Activated B cell treated with CpG ODN at 0.5 μM for 24 hours (primary cell): Measurements from ENCODE around the gene ETFB. TPM values are rescaled to one million over a fixed set of nuclear protein-coding genes. Genes with fewer than 3 reads are reported as not detected.

ENCODE experiments used
- ATAC-seq: fragments of 200-7000 bp; cut with Tn5 transposase; one replicate; pipeline ENCODE4 v1.10.0; 2021; ENCODE audit warnings: low read depth, mild to moderate bottlenecking, moderate library complexity
- CTCF ChIA-PET: fragments of 350-600 bp; sonication (Branson Sonifier 250); formaldehyde crosslinking; loops from one replicate; lab custom pipeline; 2021; ENCODE audit warnings: antibody characterized with exemption; lab: Charles Lee
- POLR2A ChIA-PET: fragments of 350-600 bp; sonication (Branson Sonifier 250); formaldehyde crosslinking; loops from one replicate; lab custom pipeline; 2021; ENCODE audit warnings: antibody characterized with exemption; lab: Charles Lee
- DNase-seq: peaks from one replicate; pipeline ENCODE4 v3.0.0; 2022
- H3K27ac Mint-ChIP-seq: one replicate; pipeline ENCODE4 v1.8.0; 2020; ENCODE audit warnings: mixed read lengths
- H3K27me3 Mint-ChIP-seq: one replicate; pipeline ENCODE4 v1.8.0; 2021; ENCODE audit warnings: mixed read lengths
- H3K36me3 Mint-ChIP-seq: one replicate; pipeline ENCODE4 v1.8.0; 2021; ENCODE audit warnings: low read depth, mixed read lengths
- H3K4me1 Mint-ChIP-seq: one replicate; pipeline ENCODE4 v1.8.0; 2021; ENCODE audit warnings: mixed read lengths
- H3K4me3 Mint-ChIP-seq: one replicate; pipeline ENCODE4 v1.8.0; 2020; ENCODE audit warnings: mild to moderate bottlenecking, mixed read lengths
- H3K9me3 Mint-ChIP-seq: one replicate; pipeline ENCODE4 v1.8.0; 2020; ENCODE audit warnings: mixed read lengths
- intact Hi-C: fragments of 100-400 bp; cut with micrococcal nuclease; formaldehyde crosslinking; loops from one replicate; pipeline ENCODE4 v1.15.1; 2024
- total RNA-seq: library from RNA; stranded (reverse); gene quantifications from 2 replicates; pipeline ENCODE4 v1.2.3, GENCODE V29; 2022
- TF ChIP-seq, protein P1 (sequence below): fragments of 200-600 bp; IDR thresholded peaks from one replicate; pipeline ENCODE4 v1.8.0; 2022; ENCODE audit warnings: antibody characterized with exemption, mild to moderate bottlenecking

The ETFB gene
- total RNA-seq, 1 donor from 2014 or later = 43.8 TPM

DNA sequence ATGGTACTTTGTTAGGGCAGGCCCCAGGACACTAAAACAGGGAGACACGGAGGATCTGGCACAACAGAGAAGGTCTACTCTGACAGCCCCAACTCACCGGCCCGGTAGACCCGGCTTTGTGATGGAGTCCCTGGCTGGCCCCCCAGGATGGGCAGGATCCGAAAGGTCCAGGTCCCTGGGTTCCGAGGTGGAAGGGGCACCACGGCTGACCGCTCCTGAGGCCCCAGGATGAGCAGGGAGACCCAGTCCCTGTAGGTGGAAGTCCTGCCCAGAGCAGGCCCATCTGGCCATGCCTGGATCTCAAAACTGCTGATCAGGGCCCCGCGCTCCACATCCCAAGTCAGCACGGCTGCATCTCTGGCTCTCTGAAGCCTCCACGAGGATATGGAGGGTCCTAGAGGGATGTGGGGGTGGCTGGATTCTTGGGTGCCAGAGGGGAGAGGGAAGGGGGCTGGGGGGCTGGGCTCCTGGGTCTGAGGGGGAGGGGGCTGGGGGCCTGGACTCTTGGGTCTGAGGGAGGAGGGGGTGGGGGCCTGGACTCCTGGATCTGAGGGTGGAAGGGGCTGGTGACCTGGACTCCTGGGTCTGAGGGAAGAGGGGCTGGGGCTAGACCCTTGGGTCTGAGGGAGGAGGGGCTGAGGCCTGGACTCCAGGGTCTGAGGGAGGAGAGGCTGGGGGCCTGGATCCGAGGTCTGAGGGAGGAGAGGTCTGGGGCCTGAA, 28.9 kb downstream of the ETFB start:
- Mint-ChIP-seq H3K27ac (no peak overlapping the region), H3K4me1 (peaks cover 22% of the 10 kb centered on the region), H3K36me3 (no peaks in the 10 kb centered on the region), H3K4me3 (no peak overlapping the region), H3K27me3 (no peaks in the 10 kb centered on the region), H3K9me3 (no peaks in the 10 kb centered on the region)
- ATAC-seq (no peak), DNase-seq (no peak)
- POLR2A ChIA-PET = no interaction called here
- intact Hi-C loops = loop anchor here (5.0 kb wide), 1 partner anchor 365 kb away; no protein-coding TSS in a partner anchor
- TF ChIP-seq, protein P1, sequence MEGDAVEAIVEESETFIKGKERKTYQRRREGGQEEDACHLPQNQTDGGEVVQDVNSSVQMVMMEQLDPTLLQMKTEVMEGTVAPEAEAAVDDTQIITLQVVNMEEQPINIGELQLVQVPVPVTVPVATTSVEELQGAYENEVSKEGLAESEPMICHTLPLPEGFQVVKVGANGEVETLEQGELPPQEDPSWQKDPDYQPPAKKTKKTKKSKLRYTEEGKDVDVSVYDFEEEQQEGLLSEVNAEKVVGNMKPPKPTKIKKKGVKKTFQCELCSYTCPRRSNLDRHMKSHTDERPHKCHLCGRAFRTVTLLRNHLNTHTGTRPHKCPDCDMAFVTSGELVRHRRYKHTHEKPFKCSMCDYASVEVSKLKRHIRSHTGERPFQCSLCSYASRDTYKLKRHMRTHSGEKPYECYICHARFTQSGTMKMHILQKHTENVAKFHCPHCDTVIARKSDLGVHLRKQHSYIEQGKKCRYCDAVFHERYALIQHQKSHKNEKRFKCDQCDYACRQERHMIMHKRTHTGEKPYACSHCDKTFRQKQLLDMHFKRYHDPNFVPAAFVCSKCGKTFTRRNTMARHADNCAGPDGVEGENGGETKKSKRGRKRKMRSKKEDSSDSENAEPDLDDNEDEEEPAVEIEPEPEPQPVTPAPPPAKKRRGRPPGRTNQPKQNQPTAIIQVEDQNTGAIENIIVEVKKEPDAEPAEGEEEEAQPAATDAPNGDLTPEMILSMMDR = no peak
- CTCF ChIA-PET = interaction anchor here (0.7 to 2.9 kb wide), 6 partner anchors 71 to 324 kb away, joined by 5 to 17 read pairs (median 6); partner anchors contain the start of gene SIGLEC10

DNA sequence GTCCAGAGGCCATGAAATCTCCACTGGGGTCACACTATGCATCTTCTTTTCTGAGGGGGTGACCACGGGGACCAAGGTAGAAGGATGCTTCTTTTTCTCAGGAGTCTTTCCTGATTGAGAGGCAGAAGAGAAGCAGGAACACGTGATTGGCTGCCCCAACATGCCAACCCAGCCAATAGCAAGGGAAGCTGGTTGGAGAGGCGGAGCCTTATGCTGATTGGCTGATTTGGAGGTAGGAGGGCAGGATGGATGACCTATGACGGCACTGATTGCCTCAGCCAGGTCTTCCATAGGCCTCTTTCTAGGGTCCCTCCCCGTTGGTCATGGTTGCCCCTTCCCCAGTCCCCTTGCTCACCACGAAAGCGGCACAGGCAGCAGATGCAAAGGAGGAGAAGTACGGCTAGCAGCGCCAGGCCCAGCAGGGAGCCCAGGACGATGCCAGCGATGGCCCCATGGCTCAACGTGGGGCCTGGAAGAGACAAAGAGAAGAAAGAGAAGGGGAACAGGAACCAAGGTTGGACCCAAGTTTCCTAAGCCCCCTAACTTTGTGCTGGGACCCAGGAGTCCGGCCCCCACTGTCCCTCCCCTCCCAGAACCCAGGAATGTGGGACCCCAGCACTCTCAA, 32.2 kb downstream of the ETFB start:
- no peak overlapping the region for H3K4me3 Mint-ChIP-seq
- no peak for ATAC-seq
- H3K36me3 Mint-ChIP-seq = peaks cover 9% of the 10 kb centered on the region
- intact Hi-C loops = no loop called here
- no peak for DNase-seq
- peaks cover 5% of the 10 kb centered on the region for H3K4me1 Mint-ChIP-seq
- ChIA-PET POLR2A (no interaction called here), CTCF (no interaction called here)
- no peak overlapping the region for H3K27ac Mint-ChIP-seq
- H3K27me3 Mint-ChIP-seq = peaks cover 10% of the 10 kb centered on the region
- TF ChIP-seq, protein P1 = no peak
- H3K9me3 Mint-ChIP-seq = no peaks in the 10 kb centered on the region

DNA sequence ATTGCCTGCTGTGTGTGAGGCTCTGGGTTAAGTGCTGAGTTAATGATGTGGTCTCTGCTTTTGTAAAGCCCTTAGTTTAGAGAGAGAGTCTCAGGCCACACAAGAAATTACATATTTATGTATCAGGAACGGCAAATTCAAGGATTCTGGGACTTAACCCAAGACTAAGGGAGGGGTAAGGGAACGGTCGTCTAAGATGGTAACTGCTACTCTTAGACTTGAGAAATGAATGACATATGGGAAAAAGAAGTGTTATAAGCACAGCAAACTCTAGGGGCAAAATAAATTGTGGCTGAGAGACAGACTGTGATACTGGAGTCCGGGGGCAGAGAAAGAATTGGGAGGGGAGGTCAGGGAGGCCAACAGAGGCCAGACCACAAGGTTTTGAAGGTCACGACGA, 34.5 kb downstream of the ETFB start:
- no peak overlapping the region for H3K27ac Mint-ChIP-seq
- intact Hi-C loops = no loop called here
- peaks cover 6% of the 10 kb centered on the region for H3K4me1 Mint-ChIP-seq
- no peak for DNase-seq
- ChIA-PET POLR2A (no interaction called here), CTCF (no interaction called here)
- H3K36me3 Mint-ChIP-seq = peaks cover 9% of the 10 kb centered on the region
- TF ChIP-seq, protein P1 = no peak
- peaks cover 22% of the 10 kb centered on the region for H3K27me3 Mint-ChIP-seq
- no peaks in the 10 kb centered on the region for H3K9me3 Mint-ChIP-seq
- no peak overlapping the region for H3K4me3 Mint-ChIP-seq
- ATAC-seq = no peak

DNA sequence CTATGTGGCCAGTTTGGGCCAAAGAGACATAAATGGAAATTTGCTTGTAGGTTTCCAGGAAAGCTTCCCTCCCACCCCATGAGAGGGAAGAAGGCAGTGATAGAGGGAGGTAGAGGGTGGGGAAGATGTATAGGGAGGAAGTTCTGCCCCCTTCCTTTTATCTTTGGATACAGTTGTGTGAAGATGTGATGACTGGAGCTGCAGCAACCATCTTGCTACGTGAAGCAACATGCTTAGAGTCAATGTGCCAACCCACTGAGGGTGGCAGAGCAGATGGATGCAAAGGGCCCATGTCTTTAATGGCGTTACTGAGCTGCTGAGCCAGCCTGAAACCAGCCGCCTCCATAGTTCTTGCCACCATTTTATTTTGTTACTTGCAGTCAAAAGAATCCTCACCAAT, 35.0 kb downstream of the ETFB start:
- peaks cover 27% of the 10 kb centered on the region for H3K27me3 Mint-ChIP-seq
- ChIA-PET POLR2A (no interaction called here), CTCF (no interaction called here)
- no peak overlapping the region for H3K4me3 Mint-ChIP-seq
- no peaks in the 10 kb centered on the region for H3K9me3 Mint-ChIP-seq
- intact Hi-C loops = no loop called here
- peaks cover 10% of the 10 kb centered on the region for H3K4me1 Mint-ChIP-seq
- TF ChIP-seq, protein P1 = no peak
- H3K36me3 Mint-ChIP-seq = peaks cover 9% of the 10 kb centered on the region
- no peak overlapping the region for H3K27ac Mint-ChIP-seq
- DNase-seq = no peak
- ATAC-seq = no peak

DNA sequence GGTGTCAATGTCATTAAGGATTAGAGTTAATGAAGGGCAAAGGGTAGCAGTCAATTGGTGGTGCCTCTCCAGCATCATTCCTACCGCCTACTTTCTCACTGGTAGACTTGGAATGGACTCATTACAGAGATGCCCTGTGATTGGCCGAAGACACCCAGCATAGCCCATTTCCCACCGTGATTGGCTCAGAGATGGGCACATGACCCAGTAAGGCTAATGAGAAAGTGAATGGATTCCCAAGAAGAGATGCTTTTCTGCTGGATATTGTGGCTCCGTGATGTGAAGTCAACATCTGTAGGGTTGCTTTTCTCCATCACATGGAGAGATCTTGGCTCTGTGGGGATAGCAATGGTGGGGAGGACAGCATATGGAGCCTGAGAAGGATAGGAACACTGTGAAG, 35.8 kb downstream of the ETFB start:
- no peak for DNase-seq
- no peak overlapping the region for H3K4me3 Mint-ChIP-seq
- ATAC-seq = no peak
- peaks cover 10% of the 10 kb centered on the region for H3K4me1 Mint-ChIP-seq
- H3K27ac Mint-ChIP-seq = no peak overlapping the region
- H3K36me3 Mint-ChIP-seq = peaks cover 9% of the 10 kb centered on the region
- H3K9me3 Mint-ChIP-seq = no peaks in the 10 kb centered on the region
- TF ChIP-seq, protein P1 = no peak
- peaks cover 35% of the 10 kb centered on the region for H3K27me3 Mint-ChIP-seq
- ChIA-PET POLR2A (no interaction called here), CTCF (no interaction called here)
- intact Hi-C loops = no loop called here
